Measurements from ENCODE around the gene NRG2.

DNA sequence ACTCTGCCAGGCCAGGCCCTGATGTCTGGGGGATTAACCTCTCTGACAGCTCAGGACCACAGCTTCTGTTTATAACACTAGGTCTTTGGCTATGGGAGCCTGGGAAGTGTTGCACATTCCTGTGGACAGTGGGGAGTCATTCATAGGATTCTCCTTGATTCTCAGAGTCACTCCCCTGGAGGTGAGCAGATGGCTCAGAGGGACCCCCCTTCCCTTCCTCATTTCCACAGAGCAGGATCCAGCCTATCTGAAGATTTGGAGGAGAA lies 60.2 kb downstream of the NRG2 start:
- no peak for TF ChIP-seq POLR2A (IDR thresholded peaks at IDR 0.05)
- no peak for TF ChIP-seq CTCF (IDR thresholded peaks at IDR 0.05)
